Mammary epithelial cell (primary cell): ENCODE data around the gene ACSF3.

Experiments used
- CTCF ChIP-seq, 2 donors: IDR thresholded peaks in 1 of 2; conservative IDR thresholded peaks in 1 of 2; 2 replicates each; pipeline ENCODE4 v1.5.1; 2011 to 2012; ENCODE audit warnings: inconsistent platforms in 2 of 2, low read length in 2 of 2, mild to moderate bottlenecking in 2 of 2, control low read depth in 1 of 2, low read depth in 1 of 2; ENCODE audit not compliant: insufficient read depth in 1 of 2; ENCODE audit errors: extremely low read depth in 1 of 2
- EZH2 ChIP-seq: IDR thresholded peaks from 2 replicates; pipeline ENCODE4 v1.6.1; 2012; ENCODE audit warnings: low read length, inconsistent platforms, borderline replicate concordance

- no peak for TF ChIP-seq CTCF (conservative IDR thresholded peaks at IDR 0.05 in 1 of 2, IDR thresholded peaks at IDR 0.05 in 1 of 2; ENCODE audit: extremely low read depth in 1 of 2, insufficient read depth in 1 of 2, low read depth in 1 of 2, low read length in 2 of 2)
- no peak for TF ChIP-seq EZH2
Observed at GRCh38 chr16:89058812-89059211, 34.8 kb upstream of the ACSF3 start.
